COLO668 (cell line): ENCODE measurements around the gene SND1.

ENCODE experiments used
- DNase-seq: peaks from one replicate; lab custom pipeline; 2025; ENCODE audit not compliant: unreplicated experiment; lab: John Stamatoyannopoulos, UW

SND1 gene

DNA sequence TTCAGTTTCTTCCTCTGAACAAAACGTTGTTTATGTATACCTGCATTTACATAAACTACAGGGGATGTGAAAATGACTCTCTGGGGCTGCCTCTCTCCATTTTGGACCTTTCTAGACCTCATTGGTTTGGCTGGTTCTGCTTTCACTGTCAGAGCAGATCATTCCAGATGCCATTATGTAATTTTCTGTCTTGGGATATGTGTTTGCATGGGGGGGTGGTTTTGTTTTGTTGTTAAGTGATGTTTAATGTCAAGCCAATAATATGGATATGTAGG is 206.9 kb downstream of the SND1 start:
- no peak for DNase-seq

DNA sequence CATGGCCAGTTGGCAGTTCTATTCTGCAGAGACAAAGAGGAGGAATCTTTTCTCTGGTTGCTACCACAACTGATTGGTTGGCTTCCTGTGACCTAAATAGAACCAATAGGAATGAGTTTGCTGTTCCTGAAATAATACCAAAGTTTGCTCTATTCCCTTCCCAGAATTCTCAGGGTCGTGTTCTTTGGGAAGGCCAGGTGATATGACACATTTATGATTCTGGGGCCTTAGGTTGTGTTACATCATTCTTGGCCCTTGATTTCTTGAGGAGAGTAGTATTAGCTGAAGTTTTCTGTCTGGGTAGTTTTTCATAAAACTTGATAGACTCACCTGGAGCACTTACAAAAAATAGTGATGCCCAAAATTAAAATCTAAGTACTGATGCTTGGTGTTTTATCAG is 207.3 kb downstream of the SND1 start:
- DNase-seq, result no peak

DNA sequence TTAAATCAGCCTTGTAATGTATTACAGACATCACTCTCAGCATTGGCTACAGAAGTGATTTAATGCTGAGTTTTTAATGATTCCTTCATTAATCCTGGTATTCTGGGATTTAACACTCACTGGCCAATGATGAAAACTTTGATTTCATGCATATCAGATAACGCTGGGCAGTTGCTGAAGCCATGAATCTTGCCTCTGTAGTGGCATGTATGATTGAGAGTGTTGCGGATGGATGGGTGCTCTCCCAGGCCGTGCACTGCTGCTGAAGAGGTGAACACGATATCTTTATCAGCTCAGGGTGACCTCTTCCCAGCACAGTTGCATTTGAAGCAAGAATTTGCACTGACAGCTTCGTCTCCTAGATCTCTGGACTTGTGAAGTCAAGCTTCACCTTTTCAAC is 210.5 kb downstream of the SND1 start:
- no peak for DNase-seq

DNA sequence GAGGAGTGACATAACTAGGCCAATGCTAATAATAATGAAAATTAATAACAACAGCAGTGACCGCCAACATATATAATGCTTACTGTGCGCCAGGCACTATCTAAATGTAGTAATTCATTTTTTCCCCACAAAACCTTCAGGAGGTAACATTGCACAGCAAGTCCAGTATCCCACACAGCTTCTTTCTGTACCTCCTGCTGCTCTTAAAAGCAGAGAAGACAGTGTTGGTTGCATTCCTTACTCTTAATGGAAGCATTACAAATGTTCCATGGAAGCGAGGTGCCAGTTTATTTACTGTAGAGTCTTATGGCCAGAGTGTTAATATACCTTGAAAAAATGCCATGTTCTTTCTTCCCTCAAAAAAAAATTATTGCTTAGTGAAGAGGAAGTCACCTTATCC is 211.1 kb downstream of the SND1 start:
- DNase-seq, result no peak

DNA sequence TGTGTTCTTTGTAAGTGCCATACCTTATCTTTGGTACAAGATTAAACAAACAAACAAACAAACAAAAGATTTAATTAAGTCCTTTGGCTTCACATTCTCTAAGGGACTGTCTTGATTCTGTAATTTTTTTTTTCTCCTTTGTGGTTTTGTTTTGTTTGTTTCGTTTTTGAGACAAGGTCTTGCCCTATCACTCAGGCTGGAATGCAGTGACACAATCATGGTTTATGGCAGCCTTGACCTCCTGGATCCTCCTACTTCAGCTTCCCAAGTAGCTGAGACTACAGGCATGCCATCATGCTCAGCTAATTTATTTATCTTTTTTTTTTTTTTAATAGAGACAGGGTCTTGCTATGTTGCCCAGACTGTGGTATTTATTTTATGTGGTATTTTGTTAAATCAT is 213.5 kb downstream of the SND1 start:
- no peak for DNase-seq

DNA sequence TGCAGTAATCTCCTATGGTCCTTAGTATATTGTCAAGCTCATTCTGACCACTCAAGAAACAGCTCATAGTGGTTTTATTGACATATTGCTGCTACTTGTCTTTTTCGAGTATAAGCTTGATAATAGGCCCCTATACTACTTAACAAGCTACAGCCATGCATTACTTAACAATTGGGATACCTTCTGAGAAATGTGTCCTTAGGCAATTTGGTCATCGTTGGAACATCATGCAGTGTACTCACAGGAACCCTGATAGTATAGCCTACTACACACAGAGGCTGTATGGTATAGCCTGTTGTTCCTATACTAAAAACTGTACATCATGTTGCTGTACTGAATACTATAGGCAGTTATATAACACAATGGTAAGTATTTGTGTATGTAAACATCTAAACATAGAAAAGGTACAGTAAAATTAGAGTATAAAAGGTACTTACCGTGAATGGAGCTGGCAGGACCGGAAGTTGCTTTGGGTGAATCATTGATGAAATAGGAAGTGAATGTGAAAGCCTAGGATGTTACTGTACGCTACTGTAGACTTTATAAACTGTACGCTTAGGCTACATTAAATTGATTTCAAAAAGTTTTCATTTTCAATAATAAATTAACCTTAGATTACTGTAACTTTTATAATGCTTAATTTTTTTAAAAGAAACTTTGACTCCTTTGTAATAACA is 218.4 kb downstream of the SND1 start:
- DNase-seq, result no peak

DNA sequence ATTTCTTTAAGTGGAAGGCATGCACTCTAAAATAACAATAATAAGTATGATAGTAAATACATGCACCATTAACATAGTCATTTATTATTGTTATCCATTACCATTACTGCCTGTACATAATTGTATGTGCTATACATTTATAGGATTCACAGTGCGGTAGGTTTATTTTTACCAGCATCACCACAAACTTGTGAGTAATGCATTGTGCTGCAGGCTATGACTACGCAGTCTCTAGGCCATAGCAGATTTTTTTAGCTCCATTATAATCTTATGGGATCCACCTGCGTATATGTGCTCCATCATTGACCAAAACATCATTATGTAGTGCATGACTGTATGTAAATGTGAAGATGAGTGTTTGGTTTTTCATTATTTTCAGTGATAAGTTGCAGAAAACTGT is 219.2 kb downstream of the SND1 start:
- no peak for DNase-seq

DNA sequence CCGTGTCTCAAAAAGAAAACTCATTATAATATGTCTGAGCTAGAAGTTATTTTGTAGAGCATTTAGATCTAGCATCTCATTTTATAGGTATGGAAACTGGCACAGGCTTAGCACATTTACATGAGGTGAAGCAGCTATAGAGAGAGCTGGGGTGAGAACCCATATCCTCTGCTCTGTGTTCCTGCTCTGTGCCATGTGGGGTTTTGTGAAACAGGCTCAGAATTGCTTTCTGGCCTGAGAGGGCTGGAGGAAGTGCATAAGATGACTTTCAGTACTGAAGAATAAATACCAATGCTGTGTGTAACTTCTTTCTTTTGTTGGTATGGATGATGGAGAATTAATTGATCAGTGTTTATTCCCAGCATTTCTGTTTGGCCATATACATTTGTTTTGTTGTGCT is 220.1 kb downstream of the SND1 start:
- no peak for DNase-seq

DNA sequence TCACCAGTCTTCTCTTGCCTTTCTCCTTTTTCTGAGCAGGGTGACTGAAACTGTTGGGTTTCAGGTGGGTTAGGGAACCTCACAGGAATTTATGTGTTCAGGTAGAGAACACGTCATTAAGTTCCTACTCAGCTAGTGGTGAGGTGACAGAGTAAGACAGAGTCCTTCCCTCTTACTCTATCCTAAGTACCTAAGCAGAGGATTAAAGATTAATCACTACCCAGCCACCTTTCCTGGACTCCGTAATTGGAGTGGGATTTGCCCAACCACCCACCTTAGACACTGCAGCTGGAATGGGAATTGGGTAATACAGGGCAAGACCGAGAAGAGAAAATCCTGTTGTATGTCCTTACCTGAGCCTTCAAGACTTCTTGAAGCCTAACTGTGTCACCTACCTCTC is 221.2 kb downstream of the SND1 start:
- no peak for DNase-seq

DNA sequence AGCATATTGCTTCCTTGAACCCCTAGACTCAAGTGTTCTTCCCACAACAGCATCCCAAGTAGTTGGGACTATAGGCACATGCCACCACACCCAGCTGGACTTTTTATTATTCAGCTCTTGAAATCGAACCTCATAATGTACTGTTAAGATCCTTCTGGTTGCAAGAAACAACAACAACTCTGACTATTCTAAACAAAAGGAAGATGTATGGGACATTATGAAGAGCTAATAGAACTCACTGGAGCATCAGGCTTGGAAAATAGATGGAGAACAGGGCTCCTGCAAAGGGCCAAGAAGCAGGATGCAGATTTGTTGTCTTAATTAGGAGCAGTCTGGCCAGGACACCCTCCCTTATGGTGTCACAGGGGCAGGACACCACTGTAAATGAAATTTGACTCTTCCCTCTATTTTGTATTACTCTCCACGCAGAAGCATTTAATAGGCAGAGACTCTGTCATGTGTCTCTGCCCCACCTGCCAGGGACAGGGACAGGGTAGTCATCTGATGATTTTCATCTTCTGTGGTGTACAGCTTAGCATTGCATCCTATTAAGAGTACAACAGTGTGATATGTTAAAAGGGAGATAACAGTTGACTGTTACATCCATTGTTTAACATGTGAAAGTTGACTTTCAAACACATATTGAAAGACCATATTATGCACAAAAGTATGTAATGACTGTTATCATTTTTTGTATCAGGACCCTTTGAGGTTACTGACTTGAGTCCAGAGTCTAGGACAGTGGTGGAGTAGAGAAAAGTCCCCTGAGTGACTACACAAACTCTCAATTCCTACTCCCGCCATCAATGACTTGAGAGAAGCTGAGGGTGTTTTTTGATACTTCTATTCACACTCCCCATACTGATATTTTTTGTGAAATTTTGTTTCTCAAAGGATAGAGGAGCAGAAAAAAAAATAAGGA is 222.0 kb downstream of the SND1 start:
- DNase-seq, result peak; percentile 4

DNA sequence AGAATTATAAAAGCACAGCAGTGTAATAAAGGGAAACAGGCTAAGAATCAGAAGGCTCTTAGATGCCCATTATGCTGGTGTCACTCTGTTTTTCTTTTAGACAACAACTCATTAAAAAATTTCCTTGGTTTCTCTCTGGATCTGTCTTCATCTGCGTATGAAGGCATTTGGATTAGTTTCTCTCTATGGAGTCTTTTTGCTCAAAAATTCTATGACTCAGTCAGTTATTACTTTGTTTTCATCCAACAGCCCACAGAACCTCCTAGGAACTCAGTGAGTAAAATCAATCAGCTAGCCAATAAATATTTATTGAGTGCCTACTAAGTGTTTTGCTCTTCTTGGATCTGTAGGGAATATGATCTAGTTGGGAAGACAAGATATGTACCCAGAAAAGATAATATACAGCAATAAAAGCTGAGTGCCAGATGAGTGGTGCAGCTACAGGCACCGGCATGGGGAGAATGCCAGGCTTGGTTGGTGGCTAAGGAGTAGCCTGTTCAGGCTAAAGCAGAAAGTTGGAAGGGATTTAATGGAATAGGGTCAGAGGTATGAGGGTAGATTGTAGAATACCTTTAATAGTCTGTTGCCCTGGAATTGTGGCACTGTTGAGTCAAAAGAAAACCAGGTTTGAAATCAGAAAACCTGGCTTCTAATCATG is 223.1 kb downstream of the SND1 start:
- no peak for DNase-seq

DNA sequence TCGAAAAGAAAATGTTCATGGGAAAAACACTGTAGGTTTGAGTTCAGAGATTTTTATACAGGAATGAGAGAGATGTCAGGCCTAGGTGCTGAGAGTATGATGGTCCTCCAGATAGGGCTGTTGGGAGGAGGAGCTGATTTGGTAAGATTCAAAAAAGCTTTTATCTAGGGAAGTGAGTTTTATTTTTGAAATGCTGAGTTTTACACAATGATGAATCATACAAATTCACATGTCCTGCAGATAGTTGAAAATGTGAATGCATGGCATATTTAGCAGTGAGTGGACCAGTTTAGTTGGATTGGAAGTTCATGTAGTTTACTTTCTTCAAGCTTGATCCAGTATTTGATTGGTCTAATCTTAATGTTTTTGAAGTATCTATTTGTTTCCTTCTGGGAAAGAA is 224.4 kb downstream of the SND1 start:
- no peak for DNase-seq

DNA sequence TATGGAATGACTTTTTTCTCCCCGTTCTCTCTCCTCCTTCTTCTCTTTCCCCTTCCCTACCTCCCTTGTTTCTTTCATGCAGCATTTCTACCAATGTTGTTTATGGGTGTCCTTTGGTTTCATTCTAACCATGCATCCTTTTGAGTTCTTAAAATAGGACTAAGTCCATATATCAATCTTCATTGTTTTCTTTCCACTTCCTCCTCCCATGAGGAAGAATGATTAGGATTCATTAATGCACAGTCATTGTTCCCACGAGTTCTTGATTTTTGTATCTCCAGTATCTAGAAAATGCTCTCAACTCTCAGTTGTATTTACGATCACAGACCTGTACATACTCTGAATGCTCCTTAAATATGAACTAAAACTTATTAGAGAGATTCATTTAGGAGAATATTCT is 226.0 kb downstream of the SND1 start:
- no peak for DNase-seq

DNA sequence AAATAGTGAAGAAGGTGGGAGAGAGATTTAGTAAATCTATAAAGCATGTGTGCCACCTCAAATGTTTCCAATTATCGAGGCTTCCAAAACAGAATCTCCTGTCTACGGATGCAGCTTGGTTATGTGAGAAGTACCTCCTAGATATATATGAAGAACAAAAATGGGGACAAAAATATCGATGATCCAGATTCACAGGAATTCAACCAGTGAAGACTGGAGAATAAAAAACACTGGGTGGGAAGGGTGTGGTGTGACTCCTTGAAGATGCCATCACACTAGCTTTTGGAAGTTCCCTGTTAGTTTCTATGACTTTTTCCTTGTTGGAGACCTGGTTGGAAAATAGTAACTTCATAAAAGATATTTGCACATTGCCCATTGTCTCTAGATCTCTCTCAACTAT is 226.8 kb downstream of the SND1 start:
- no peak for DNase-seq

DNA sequence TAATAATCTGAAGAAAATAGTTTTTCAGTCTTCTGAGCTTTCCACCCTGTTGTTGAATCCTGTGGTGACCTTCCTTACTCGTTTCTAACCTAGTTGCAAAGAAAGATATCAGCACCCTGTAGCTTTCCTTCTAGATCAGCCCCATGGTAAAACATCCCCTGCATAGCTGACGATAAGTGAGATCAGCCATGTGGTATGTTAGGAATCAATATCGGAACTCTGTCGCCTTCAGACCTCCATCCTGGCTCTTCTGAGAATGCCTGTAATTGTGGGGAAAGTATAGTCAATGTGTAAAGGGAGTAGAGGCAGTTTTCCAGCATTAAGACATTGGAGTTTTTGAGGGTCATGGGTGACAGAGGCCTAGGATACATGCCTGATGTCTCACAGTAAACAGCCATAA is 227.4 kb downstream of the SND1 start:
- DNase-seq, result no peak

DNA sequence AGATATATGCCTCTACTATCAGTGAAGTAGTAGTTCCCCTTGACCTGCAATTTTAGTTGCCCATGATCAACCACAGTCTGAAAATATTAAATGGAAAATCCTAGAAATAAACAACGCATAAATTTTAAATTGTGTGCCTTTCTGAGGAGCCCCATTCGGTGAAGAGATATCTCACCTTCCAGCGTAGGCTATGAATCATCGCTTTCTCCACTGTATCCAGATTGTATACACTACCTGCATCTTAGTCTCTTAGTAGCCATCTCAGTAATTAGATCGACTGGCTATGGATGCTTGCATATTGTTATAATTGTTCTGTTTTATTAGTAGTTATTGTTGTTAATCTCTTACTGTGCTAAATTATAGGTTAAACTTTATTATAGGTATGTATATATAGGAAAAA is 227.9 kb downstream of the SND1 start:
- DNase-seq, result no peak

DNA sequence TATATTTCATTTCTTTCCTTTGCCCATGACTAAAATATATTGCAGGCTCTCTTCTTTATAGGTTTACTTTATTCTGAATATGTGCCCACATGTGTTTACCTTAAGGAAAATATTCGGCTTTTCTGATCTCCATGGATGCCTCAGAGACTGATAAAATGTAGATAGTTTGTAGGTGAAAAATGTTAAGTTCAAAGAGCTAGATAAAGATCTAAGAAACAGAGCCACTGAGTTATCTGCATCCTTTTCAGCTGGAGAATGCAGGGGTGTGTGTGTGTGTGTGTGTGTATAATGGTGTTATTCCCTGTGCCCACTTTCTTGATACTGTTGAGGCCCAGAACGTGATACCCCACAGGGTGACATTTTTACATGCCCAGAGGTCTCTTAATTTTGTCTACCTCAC is 228.5 kb downstream of the SND1 start:
- DNase-seq, result no peak

DNA sequence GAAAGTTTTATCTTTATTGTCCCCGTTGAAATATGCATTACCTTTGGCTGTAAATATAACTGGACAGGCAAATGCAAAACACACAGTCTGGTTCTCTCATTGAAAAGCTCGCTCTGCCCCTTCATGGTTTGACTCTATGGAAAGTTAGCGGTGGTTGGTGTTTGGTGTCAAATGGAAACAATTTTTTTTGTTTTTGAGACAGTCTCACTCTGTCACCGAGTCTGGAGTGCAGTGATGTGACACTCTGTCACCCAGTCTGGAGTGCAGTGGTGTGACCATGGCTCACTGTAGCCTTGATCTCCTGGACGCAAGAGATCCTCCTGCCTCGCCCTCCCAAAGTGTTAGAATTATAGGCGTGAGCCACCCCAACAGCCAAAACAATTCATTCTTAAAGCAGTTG is 229.6 kb downstream of the SND1 start:
- DNase-seq, result no peak

DNA sequence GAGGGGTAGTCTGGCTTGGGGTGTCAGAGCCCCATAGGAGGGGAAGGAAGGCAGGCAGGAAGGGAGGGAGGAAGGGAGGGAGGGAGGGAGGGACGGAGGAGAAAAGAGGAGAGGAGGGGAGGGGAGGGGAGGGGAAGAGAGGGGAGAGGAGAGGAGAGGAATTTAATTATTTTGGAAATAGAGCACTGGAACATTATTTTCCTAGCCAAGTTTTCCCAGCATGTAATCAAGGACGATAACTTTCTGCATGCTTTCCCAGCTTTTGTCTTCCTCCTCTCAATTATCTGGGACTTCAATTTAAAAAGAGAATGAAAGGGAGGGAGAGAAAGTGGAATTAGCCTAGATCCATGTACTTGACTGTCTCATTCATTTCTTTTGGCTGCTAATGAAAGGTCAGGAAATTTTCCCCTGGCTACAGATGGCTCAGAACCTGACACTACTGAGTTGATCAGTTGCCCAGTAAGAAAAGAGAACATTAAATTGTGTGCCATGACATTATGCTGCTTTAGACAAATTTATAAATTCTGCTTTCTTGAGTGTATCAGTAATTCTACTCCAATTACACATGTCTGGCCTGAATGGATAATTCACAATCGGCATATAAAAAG is 230.4 kb downstream of the SND1 start:
- DNase-seq, result no peak

DNA sequence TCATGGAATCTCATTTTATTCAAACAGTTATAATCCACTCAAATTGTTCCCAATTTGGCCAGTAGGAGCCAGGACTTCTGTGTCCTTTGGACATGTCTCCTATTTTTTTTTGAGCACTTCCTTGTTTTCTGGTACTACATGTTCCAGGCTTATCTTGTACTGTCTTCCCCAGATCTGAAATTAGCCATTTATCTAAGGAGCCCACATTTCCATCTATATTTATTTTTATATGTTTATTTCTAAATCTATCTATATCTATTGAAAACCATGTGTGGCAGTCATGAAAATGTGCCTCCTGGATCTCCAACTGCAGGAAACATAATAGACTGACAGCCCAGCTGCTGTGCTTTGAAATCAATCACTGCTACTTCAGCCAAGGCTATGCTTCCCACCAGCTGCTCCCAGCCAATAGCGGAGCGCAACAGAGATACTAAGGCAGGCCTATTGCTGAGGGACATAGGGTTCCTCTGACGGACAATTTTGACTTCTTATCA is 232.1 kb downstream of the SND1 start:
- no peak for DNase-seq

DNA sequence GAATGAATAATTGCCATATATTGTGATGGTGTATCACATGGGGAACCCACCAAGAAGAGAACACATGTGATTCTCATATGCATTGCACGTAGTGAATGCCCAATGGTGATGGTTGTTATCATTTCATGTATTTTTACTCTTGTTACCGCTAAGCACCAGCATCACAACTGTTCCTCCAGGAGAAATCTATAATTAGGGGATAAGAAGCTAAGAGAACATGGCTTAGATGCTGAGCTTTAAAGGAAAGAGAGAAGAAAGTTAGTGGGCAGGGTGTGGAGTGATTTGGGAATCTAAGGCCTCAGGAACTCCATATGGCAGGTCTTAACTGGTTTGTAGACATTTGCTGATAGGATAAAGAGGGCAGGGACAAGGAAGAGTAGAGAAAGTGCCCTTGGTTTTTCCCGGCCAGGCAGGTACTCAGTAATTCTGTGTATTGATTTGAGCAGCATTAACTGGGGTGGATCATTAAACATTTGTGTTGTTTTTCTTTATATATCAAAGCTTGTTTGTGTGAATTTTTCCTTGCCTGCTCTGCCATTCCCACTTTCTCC is 233.3 kb downstream of the SND1 start:
- no peak for DNase-seq
